Effector memory CD4-positive, alpha-beta T cell (primary cell): Measurements from ENCODE around the gene ERGIC1.

Experiments
- DNase-seq, 3 donors: peaks; one replicate each; pipeline ENCODE4 v3.0.0-alpha.2; 2020
- H3K27ac ChIP-seq: 2 replicates; pipeline ENCODE4 v1.7.0; 2013; ENCODE audit warnings: mild to moderate bottlenecking, low read length, moderate library complexity; ENCODE audit not compliant: insufficient read depth, poor library complexity, severe bottlenecking
- H3K27me3 ChIP-seq: replicated peaks from 2 replicates; pipeline ENCODE4 v1.7.0; 2013; ENCODE audit warnings: mild to moderate bottlenecking, low read length; ENCODE audit not compliant: insufficient read depth, control insufficient read depth, poor library complexity, severe bottlenecking
- H3K36me3 ChIP-seq: 2 replicates; pipeline ENCODE4 v1.7.0; 2013; ENCODE audit warnings: mild to moderate bottlenecking, low read length, moderate library complexity; ENCODE audit not compliant: control insufficient read depth, insufficient read depth
- H3K4me1 ChIP-seq: 2 replicates; pipeline ENCODE4 v1.7.0; 2013; ENCODE audit warnings: low read length, mild to moderate bottlenecking; ENCODE audit not compliant: control insufficient read depth, insufficient read depth, poor library complexity, severe bottlenecking
- H3K4me3 ChIP-seq: 2 replicates; pipeline ENCODE4 v1.7.0; 2013; ENCODE audit warnings: low read length, low read depth, mild to moderate bottlenecking; ENCODE audit not compliant: insufficient read depth, poor library complexity, severe bottlenecking
- H3K9me3 ChIP-seq: 2 replicates; pipeline ENCODE4 v1.7.0; 2013; ENCODE audit warnings: mild to moderate bottlenecking, low read length, moderate library complexity; ENCODE audit not compliant: control insufficient read depth

ERGIC1 gene

GRCh38 chr5:172906888-172907287 lies 72.8 kb downstream of the ERGIC1 start:
- H3K9me3 ChIP-seq: no peaks in the 10 kb centered on the region

GRCh38 chr5:172907657-172908056 lies 73.6 kb downstream of the ERGIC1 start:
- Histone ChIP-seq H3K4me3 (no peak overlapping the region), H3K27me3 (no peaks in the 10 kb centered on the region), H3K36me3 (peaks cover 11% of the 10 kb centered on the region), H3K9me3 (no peaks in the 10 kb centered on the region), H3K27ac (no peak overlapping the region), H3K4me1 (no peaks in the 10 kb centered on the region)
- no peak for DNase-seq

More at GRCh38 chr5:172906888-172907287, 72.8 kb downstream of the ERGIC1 start:
- DNase-seq: no peak
- Histone ChIP-seq H3K27me3 (no peaks in the 10 kb centered on the region), H3K4me1 (no peaks in the 10 kb centered on the region), H3K4me3 (no peak overlapping the region), H3K36me3 (peaks cover 15% of the 10 kb centered on the region), H3K27ac (no peak overlapping the region)

GRCh38 chr5:172908662-172909061 lies 74.6 kb downstream of the ERGIC1 start:
- Histone ChIP-seq H3K4me1 (no peaks in the 10 kb centered on the region), H3K36me3 (peaks cover 17% of the 10 kb centered on the region), H3K27ac (no peak overlapping the region), H3K4me3 (no peak overlapping the region), H3K27me3 (no peaks in the 10 kb centered on the region), H3K9me3 (no peaks in the 10 kb centered on the region)
- DNase-seq: no peak

- H3K4me1 ChIP-seq: no peaks in the 10 kb centered on the region
- no peaks in the 10 kb centered on the region for H3K27me3 ChIP-seq
- no peak for DNase-seq
- H3K27ac ChIP-seq: no peak overlapping the region
- peaks cover 24% of the 10 kb centered on the region for H3K36me3 ChIP-seq
- no peaks in the 10 kb centered on the region for H3K9me3 ChIP-seq
- H3K4me3 ChIP-seq: no peak overlapping the region
Measured at GRCh38 chr5:172909931-172910502, 76.0 kb downstream of the ERGIC1 start.

- no peak for DNase-seq
- Histone ChIP-seq H3K27ac (no peak overlapping the region), H3K4me1 (no peaks in the 10 kb centered on the region), H3K27me3 (no peaks in the 10 kb centered on the region), H3K9me3 (no peaks in the 10 kb centered on the region), H3K4me3 (no peak overlapping the region), H3K36me3 (peaks cover 34% of the 10 kb centered on the region)
Measured at GRCh38 chr5:172910828-172911627, 77.0 kb downstream of the ERGIC1 start.

- H3K9me3 ChIP-seq: no peaks in the 10 kb centered on the region
- peaks cover 36% of the 10 kb centered on the region for H3K36me3 ChIP-seq
- no peak overlapping the region for H3K4me3 ChIP-seq
- no peak for DNase-seq
- H3K27me3 ChIP-seq: no peaks in the 10 kb centered on the region
- H3K27ac ChIP-seq: no peak overlapping the region
- no peaks in the 10 kb centered on the region for H3K4me1 ChIP-seq
Measured at GRCh38 chr5:172911628-172911880, 77.5 kb downstream of the ERGIC1 start.

GRCh38 chr5:172911976-172912375 lies 77.9 kb downstream of the ERGIC1 start:
- Histone ChIP-seq H3K4me3 (no peak overlapping the region), H3K36me3 (peaks cover 36% of the 10 kb centered on the region), H3K4me1 (no peaks in the 10 kb centered on the region), H3K9me3 (no peaks in the 10 kb centered on the region), H3K27ac (no peak overlapping the region), H3K27me3 (no peaks in the 10 kb centered on the region)
- no peak for DNase-seq

GRCh38 chr5:172913117-172913850 lies 79.2 kb downstream of the ERGIC1 start:
- H3K4me3 ChIP-seq: no peak overlapping the region
- no peak overlapping the region for H3K27ac ChIP-seq
- H3K4me1 ChIP-seq: no peaks in the 10 kb centered on the region
- no peaks in the 10 kb centered on the region for H3K27me3 ChIP-seq
- DNase-seq: no peak
- H3K9me3 ChIP-seq: no peaks in the 10 kb centered on the region
- H3K36me3 ChIP-seq: peaks cover 36% of the 10 kb centered on the region

GRCh38 chr5:172915514-172915913 lies 81.5 kb downstream of the ERGIC1 start:
- no peaks in the 10 kb centered on the region for H3K4me1 ChIP-seq
- H3K27me3 ChIP-seq: no peaks in the 10 kb centered on the region
- no peak for DNase-seq
- no peak overlapping the region for H3K27ac ChIP-seq
- H3K36me3 ChIP-seq: peaks cover 48% of the 10 kb centered on the region
- no peak overlapping the region for H3K4me3 ChIP-seq
- H3K9me3 ChIP-seq: no peaks in the 10 kb centered on the region
